AG08396 (cell line): ENCODE results near the gene SIAH1.
"Not testable (repeated sequence)": the region's sequence is repeated elsewhere in the genome, so short reads cannot be mapped to it uniquely, and the experiment has no call there.

Experiments used
- DNase-seq: peaks from one replicate; pipeline ENCODE4 v3.0.0; 2012; ENCODE audit warnings: low spot score, mixed read lengths

Gene SIAH1

GRCh38 chr16:48366165-48367093 lies 18.8 kb downstream of the SIAH1 start:
- peak; percentile 64 for DNase-seq

DNA sequence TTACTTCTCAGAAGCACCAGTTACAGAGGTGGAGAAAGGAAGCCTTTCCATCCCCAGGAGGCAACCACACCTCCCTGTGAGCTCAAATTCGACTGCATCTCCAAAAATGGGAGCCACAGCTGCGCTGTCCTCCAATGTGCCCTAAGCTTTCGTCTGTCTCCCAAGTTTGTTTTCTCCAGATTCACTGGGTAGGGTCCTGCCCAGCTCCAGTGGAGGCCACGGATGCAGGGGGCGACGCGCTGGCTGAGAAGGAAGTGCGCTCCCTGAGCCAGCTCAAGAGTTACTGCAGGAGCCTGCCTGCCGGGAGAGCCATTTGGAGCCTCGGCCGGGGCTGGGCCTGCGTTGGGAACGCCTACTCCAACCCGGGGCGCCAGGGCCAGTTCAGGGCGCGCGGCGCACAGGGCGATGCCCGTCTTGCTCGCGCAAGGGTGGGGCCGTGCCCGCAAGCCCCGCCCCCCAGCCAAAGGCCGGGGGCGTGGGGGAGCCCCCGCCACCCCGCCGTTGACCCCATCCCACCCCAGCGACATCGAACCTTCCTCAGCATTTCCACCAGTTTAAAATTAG lies 19.5 kb downstream of the SIAH1 start:
- peak; percentile 87 for DNase-seq

GRCh38 chr16:48365025-48365600 lies 20.1 kb downstream of the SIAH1 start:
- peak; percentile 22 for DNase-seq

DNA sequence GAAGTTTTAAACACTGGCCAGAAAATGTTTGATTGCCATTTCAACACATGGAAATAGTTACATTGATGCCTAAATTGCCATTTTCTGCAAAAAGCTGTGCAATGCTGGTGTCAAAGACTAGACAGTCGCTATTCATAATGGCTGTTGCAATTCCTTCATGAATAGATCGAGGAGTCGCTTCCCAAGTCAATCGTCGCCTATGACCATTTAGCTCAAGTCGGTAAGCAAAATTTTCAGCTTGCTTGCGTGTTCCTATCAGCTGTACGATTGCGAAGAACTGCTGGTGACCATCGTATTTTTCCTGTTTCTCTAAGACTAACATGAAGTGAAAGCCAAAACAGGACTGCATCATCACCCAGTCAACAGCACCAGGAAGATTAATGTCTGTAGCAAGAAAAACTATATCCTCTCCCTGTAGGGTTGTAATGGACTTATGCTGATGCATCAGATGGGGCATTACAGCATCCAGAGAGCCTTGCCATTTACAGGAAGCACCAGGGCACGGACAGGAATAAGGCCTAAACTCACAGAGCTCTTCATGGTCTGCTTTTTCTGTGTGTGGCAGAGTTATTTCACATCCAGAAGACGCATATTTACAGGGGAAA lies 23.6 kb downstream of the SIAH1 start:
- DNase-seq, result no peak

DNA sequence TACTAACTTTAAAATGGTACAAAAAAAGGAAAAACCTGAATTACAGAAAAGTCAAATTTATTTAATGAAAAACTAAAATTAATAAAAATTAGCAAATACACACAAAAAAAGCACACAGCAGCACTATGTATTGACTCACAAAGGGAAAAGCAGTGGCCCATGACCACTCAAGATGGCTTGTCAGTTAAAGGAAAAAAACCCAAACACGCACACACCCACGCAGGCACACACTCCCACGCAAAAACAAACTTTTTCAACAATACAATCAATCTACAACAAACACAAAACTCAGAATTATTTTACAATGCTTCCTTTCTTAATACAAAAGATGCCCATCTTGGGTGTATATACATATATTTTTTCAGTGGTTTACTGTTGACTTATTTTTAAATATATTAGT lies 24.2 kb downstream of the SIAH1 start:
- no peak for DNase-seq

GRCh38 chr16:48359983-48360382 lies 25.2 kb downstream of the SIAH1 start:
- DNase-seq, result no peak

- DNase-seq, result no peak
Measured at GRCh38 chr16:48358419-48358818, 26.8 kb downstream of the SIAH1 start.

DNA sequence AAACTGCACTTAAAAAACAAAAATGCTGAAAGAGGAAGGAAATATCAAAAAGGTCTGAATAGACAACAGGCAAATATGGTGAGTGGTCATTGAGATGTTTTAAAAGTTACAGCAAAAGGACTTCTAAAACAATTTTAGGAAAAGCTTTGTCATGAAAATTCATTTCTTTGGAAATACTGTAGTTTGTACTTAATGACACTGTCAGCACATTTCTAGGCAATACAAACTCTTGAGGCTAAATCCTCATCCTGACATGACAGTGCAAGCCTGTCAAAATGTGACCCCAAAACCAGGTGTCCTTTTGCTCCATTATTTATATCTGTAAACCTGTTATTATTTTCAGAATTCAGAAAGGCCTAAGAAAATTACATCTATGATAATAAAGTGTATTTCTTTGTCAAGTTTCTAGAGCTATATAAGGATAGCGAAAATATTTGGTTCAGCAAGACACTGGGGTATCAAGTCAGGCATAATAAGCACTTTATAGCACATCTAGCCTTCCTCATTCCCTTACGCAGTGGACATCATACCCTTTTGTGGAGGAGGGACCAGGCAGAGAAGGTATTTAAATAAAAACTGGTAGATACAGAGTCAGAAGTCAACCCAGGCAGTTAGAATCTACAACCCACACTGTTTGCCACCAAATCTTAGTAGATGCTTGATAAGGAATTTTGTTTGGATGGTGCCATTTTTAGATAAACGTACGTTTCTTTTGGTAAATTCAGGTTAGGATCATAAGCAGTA lies 28.4 kb downstream of the SIAH1 start:
- DNase-seq, result no peak

GRCh38 chr16:48354877-48355855 lies 30.0 kb downstream of the SIAH1 start:
- no peak for DNase-seq

GRCh38 chr16:48354385-48354784 lies 30.8 kb downstream of the SIAH1 start:
- DNase-seq, result not testable (repeated sequence)

DNA sequence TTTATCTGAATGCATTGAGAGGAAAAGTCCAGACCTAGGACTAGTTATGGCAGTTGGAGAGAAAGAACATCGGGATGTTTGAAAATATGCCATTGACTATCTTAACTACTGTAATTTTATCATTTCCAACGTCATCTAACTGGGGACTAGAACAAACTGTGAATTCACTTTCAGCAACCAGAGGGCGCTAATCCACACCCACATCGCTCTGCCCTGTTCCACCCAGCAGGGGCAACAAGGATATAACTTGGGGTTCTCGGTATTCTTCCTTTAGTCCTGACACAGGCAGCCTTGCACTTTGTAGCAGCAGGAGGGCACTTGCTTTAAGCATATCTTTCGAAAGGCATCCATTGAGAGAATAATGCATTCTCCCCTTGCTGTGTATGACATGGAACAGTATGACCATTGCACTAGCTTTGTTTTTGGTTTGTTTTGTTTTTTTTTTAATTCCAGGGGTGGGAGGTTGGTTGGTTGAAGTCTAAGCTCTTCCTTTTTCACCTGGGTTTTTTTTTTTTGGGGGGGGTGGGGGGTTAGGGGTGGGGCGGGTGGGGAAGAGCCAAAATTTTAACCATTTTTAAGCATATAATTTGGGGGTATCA lies 31.5 kb downstream of the SIAH1 start:
- DNase-seq, result peak; percentile 78

- DNase-seq, result no peak
Measured at GRCh38 chr16:48352648-48353390, 32.4 kb downstream of the SIAH1 start.

DNA sequence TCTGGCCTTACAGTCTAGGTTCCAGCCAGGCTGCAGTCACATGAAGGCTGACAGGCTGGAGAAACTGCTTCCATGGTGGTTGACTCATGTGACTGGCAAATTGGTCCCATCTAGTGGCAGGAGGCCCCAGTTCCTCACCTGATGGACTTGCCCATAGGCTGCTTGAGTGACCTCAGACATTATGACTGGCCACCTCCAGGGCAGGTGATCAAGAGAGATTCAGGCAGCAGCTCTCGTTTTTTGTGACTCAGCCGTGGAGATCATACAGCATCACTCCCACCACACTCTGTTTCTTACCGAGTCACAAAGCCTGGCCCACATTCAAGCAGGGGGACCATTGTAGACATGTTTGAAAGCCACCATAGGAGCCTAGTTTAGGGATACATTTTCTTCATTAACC lies 34.5 kb downstream of the SIAH1 start:
- no peak for DNase-seq

DNA sequence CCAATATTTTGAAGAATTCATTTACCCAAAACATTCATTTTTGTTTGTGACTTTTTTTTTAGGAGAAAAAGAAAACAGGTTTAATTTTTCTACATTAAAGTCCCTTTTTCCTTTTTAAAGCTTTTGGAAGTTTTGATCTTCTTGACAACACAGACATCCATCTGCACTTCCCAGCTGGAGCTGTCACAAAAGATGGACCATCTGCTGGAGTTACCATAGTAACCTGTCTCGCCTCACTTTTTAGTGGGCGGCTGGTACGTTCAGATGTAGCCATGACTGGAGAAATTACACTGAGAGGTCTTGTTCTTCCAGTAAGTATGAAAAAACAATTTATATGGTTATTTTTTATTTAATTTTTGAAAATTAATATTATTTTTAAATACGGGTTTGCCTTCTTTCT lies 37.2 kb downstream of the SIAH1 start:
- DNase-seq, result no peak

DNA sequence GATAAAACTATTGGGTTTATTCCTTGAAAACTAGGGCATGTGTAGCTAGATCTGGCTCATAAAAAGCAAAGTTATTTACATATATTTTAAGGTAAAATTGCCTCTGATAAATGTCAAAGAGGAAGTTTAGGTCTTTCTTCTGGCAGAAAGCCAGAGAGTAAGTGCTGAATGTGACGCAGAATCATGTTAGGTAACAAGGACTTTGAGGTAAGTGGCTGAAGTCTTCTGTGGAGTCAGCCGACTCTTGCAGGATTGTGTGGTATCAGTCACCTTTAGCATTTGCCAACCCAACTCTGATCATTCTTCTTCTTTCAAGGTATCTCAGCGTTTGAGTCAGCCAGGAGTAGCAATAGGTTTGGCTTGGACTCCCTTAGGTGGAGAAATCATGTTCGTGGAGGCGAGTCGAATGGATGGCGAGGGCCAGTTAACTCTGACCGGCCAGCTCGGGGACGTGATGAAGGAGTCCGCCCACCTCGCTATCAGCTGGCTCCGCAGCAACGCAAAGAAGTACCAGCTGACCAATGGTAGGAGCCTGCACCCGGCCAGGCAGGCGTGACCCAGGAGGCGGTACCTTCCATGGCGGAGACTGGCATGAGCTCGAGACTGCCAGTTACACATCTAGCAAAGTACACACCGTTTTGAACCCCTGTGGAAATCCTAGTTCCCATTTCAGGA lies 37.9 kb downstream of the SIAH1 start:
- no peak for DNase-seq

- DNase-seq, result no peak
Measured at GRCh38 chr16:48342591-48342990, 42.6 kb downstream of the SIAH1 start.

DNA sequence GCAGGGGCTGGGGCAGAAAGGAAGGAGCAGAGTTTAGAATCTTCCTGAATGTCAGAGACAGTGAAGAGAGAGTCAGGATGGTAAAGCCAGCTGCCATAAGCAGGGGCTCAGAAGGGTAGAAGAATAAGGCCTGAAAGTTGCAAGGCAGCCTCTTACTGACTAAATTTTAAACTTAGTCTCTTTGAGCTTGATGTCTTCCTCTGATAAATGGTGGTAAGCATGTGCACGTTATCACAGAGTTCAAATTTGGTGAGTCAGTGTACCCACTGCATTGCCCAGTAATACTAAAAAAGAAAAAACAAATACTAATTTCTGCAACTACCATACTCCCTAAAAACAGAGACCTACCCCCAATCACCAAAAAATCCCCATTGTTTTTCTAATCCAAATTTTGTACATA lies 45.2 kb downstream of the SIAH1 start:
- no peak for DNase-seq

GRCh38 chr16:48335961-48336360 lies 49.3 kb downstream of the SIAH1 start:
- DNase-seq, result peak; percentile 42

DNA sequence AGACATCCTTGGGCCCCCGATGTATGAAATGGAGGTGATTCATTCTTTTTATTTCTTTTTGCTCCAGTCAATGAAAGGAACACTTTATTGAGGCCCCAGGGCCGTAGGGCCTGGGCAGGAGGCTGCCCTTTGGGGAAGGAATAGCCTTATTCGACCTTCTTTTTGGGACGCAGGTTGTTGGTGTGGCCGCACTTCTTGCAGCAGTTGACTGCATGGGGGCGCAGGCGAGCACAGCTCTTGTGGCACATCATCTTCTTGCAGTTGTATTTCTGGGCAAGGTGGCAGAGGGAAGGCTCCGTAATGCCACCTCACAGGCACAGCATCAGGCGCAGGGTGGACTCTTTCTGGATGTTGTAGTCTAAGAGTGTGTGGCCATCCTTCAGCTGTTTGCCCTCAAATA lies 50.9 kb downstream of the SIAH1 start:
- DNase-seq, result no peak
